ENCODE results near the gene RHBDF1.

DNA sequence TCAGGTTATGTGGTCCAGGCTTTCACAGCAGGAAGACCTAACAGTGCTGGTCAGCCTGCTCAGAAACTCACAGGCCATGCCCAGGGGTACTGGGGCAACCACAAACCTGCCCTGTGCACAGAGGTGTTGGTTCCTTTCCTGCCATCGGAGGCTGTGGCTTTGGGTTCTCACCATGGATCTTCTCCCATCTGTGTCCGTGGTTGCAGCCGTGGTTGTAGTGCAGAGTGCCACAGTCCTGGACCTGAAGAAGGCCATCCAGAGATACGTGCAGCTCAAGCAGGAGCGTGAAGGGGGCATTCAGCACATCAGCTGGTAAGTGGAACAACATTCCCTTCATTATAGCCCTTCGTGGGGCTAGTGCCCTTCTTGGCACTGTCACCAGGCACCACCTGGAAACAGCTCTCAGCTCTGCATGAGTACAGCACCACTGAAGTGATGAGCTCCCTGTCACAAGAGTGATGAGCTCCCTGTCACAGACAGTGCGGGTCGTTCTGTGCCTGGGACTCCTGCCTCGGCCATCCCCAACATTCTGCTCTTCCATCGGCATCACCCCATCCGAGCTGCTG lies 16.8 kb downstream of the RHBDF1 start:
- TF ChIP-seq, protein P1, sequence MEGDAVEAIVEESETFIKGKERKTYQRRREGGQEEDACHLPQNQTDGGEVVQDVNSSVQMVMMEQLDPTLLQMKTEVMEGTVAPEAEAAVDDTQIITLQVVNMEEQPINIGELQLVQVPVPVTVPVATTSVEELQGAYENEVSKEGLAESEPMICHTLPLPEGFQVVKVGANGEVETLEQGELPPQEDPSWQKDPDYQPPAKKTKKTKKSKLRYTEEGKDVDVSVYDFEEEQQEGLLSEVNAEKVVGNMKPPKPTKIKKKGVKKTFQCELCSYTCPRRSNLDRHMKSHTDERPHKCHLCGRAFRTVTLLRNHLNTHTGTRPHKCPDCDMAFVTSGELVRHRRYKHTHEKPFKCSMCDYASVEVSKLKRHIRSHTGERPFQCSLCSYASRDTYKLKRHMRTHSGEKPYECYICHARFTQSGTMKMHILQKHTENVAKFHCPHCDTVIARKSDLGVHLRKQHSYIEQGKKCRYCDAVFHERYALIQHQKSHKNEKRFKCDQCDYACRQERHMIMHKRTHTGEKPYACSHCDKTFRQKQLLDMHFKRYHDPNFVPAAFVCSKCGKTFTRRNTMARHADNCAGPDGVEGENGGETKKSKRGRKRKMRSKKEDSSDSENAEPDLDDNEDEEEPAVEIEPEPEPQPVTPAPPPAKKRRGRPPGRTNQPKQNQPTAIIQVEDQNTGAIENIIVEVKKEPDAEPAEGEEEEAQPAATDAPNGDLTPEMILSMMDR (IDR thresholded peaks at IDR 0.05): no peak
- TF ChIP-seq POLR2A (IDR thresholded peaks at IDR 0.05): no peak
- TF ChIP-seq EP300 (IDR thresholded peaks at IDR 0.05): no peak
